Cerebellar nuclear complex (tissue), 1 donor: ENCODE measurements around the gene AR.

ENCODE experiments used
- DNase-seq, 2 experiments: peaks; one replicate each; lab custom pipeline; 2025; lab: John Stamatoyannopoulos, UW

AR gene, protein sequence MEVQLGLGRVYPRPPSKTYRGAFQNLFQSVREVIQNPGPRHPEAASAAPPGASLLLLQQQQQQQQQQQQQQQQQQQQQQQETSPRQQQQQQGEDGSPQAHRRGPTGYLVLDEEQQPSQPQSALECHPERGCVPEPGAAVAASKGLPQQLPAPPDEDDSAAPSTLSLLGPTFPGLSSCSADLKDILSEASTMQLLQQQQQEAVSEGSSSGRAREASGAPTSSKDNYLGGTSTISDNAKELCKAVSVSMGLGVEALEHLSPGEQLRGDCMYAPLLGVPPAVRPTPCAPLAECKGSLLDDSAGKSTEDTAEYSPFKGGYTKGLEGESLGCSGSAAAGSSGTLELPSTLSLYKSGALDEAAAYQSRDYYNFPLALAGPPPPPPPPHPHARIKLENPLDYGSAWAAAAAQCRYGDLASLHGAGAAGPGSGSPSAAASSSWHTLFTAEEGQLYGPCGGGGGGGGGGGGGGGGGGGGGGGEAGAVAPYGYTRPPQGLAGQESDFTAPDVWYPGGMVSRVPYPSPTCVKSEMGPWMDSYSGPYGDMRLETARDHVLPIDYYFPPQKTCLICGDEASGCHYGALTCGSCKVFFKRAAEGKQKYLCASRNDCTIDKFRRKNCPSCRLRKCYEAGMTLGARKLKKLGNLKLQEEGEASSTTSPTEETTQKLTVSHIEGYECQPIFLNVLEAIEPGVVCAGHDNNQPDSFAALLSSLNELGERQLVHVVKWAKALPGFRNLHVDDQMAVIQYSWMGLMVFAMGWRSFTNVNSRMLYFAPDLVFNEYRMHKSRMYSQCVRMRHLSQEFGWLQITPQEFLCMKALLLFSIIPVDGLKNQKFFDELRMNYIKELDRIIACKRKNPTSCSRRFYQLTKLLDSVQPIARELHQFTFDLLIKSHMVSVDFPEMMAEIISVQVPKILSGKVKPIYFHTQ

DNA sequence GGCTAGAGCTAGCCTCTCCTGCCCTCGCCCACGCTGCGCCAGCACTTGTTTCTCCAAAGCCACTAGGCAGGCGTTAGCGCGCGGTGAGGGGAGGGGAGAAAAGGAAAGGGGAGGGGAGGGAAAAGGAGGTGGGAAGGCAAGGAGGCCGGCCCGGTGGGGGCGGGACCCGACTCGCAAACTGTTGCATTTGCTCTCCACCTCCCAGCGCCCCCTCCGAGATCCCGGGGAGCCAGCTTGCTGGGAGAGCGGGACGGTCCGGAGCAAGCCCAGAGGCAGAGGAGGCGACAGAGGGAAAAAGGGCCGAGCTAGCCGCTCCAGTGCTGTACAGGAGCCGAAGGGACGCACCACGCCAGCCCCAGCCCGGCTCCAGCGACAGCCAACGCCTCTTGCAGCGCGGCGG lies at the start of gene AR:
Gene AR, plus strand, starts transcription at position 204 of the 400 bp plus-strand sequence. CDS start 1,126 bp downstream, outside the sequence.
- no peak for DNase-seq

GRCh38 chrX:67500617-67501016 lies 43.2 kb upstream of the AR start:
- DNase-seq, result no peak

DNA sequence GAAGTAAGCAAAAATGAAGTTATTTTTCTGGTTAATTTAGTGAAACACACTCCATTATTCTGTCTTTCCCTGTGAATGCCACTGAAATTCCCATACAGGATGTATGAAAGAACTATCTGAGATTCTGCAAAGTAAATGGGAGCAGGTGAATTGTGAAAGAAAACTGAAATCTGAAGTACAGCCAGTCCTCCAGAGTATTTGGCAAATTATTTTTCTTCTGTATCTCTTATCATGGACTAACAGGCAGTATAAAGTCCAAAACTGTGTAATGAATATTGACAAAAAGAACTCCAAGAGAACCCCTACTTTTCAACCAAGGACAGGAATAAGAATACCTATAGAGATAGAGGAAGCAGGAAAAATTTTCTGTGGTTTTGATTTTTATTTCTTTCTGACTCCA lies 40.8 kb upstream of the AR start:
- DNase-seq, result no peak

DNA sequence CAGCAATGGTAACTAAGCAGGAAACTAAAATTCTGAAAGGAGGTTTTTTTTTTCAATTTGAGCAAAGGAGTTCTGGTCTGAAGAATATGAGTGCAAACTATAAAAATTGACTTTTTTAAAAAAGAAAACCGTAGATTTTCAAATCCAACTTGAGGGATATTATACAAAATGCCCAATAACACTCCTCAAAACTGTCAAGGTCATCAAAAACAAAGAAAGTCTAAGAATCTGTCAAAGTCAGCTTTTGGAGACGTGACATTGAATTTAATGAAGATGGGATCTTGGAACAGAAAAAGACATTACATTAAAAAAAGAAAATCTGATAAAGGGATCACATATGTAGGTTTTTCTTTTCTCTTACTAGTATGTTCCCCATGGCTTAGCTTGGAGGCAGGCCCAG lies 40.4 kb upstream of the AR start:
- DNase-seq, result no peak

DNA sequence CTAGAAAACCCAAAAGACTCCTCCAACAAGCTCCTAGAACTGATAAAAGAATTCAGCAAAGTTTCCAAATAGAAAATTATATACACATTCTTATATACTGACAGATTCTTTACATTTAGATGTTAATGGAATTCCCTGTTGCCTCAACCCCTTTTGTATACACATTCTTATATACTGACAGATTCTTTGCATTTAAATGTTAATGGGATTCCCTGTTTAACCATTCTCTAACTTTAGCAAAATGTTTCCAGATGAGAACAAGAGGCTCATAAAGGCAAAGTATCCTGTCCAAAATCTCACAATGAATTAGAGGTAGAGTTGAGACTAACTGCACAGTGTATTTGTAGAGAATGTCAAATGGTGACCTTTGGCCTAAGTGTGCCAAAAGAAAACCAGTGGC lies 23.1 kb upstream of the AR start:
- no peak for DNase-seq

GRCh38 chrX:67523002-67523681 lies 20.7 kb upstream of the AR start:
- no peak for DNase-seq

DNA sequence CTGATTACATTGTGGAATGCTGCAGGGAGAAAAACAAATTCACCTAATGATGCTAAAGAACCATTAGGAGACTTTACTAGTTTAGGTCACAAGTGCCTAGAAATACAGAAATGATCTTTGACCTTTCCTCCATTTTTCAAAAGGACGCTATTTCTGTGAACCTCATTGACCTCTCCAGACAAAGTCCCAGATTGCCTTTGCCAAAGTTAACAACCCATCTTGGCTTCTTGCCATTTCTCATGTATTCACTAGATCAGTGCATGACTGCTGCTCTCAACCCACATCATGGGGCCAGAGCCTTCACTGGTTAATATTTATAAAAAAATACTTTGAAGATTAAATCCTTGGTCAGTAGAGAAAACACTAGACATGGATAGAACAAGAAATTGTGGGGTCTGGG lies 19.9 kb upstream of the AR start:
- DNase-seq, result no peak

- no peak for DNase-seq
Observed at GRCh38 chrX:67524428-67524827, 19.4 kb upstream of the AR start.

- DNase-seq, result no peak
Observed at GRCh38 chrX:67524950-67525691, 18.7 kb upstream of the AR start.

- DNase-seq, result no peak
Observed at GRCh38 chrX:67536564-67536963, 7.3 kb upstream of the AR start.

- DNase-seq, result no peak
Observed at GRCh38 chrX:67538383-67538782, 5.4 kb upstream of the AR start.

GRCh38 chrX:67544281-67545035 lies 637 bp downstream of the AR start:
- DNase-seq, result no peak

GRCh38 chrX:67545036-67545821 lies 1.4 kb downstream of the AR start:
- DNase-seq, result no peak

GRCh38 chrX:67545893-67546495 lies 2.2 kb downstream of the AR start:
- DNase-seq, result no peak

GRCh38 chrX:67546496-67547423 lies 2.9 kb downstream of the AR start:
- no peak for DNase-seq

GRCh38 chrX:67555578-67556203 lies 11.9 kb downstream of the AR start:
- no peak for DNase-seq

- DNase-seq, result no peak
Observed at GRCh38 chrX:67558267-67558666, 14.4 kb downstream of the AR start.
